ENCODE measurements around the gene KLHL3.

DNA sequence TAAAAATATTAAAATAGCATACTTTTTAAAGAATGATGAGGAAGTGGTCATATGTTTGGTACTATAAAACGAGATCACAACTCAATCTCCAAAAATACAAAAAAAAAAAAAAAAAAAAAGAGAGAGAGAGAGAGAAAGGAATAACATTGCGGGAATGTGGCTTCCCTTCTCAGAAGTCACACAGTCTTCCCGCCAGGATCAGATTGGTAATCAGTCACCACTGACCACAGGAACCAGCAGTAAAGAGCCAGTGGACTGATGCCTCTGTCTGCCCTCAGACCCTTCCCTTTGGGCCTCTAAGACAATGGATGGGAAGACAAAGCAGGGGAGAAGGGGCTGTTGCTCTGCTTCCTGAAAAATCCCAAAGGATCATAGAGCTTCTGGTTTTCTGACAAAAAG, 104.9 kb downstream of the KLHL3 start:
- TF ChIP-seq POLR2A (IDR thresholded peaks at IDR 0.05) = no peak
- TF ChIP-seq, protein P1, sequence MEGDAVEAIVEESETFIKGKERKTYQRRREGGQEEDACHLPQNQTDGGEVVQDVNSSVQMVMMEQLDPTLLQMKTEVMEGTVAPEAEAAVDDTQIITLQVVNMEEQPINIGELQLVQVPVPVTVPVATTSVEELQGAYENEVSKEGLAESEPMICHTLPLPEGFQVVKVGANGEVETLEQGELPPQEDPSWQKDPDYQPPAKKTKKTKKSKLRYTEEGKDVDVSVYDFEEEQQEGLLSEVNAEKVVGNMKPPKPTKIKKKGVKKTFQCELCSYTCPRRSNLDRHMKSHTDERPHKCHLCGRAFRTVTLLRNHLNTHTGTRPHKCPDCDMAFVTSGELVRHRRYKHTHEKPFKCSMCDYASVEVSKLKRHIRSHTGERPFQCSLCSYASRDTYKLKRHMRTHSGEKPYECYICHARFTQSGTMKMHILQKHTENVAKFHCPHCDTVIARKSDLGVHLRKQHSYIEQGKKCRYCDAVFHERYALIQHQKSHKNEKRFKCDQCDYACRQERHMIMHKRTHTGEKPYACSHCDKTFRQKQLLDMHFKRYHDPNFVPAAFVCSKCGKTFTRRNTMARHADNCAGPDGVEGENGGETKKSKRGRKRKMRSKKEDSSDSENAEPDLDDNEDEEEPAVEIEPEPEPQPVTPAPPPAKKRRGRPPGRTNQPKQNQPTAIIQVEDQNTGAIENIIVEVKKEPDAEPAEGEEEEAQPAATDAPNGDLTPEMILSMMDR (IDR thresholded peaks at IDR 0.05) = no peak

All from right lobe of liver (tissue), 4 donors.